Measurements from ENCODE around the gene PSME2. TPM values are rescaled to one million over a fixed set of nuclear protein-coding genes. Genes with fewer than 3 reads are reported as not detected.
A peak's percentile ranks its signal among the peaks of the same experiment; 100 is the strongest.

PSME2 gene
- total and polyA plus RNA-seq, 2 of the 13 experiments (the other 11 are each of a cell fraction or from before 2014, with no cell fraction given), result 332 to 716 TPM

DNA sequence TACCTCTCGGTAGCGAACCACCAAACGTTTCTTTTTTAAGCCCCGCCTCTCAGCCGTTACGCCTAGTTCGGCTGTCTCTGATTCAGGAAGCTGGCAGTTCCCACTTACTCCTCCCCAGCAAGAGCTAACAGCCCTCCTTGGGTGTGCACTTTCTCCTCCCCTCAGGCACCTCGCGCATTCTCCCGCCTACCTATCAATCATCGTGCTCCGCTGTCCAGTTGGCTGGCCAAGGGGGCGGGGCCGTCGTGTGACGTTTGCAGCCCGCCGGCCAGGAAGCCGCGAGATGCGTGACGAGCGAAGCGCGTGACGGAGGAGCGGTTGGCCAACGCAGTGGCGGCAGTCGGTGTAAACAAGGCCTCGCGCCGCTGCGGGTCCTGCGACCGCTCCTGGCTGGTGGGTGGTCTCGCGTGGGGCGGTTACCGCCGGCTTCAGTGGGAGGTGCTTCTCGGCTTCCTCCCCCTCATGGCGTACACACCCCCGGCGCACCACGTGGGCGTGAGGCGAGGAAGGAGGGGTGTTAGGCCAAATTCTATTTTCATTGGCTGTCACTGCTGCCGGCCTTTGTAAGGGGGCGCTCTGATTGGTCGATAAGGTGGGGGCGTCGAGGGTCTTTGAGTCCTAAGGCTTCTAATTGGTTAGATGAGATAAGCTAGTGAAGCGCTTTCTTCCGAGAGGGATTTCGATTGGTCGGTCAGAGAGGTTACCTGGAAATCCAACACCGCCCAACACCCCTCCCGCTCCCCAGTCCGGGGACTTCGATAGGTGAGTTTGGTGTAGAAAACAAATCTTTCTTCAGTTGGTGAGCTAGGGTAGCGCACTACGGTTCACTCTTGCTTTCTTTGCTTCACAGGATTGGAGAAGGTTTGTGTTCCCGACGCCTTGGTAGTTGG is 31.6 kb downstream of the PSME2 start, which contains the start of the genes DCAF11 and NRL (continued):
- peak; percentile 89 for TF ChIP-seq PHF8 (CRISPR knock-in tag; IDR thresholded peaks at IDR 0.05)
- TF ChIP-seq REXO4 (CRISPR knock-in tag; IDR thresholded peaks at IDR 0.05; ENCODE audit: borderline replicate concordance), result no peak
- TF ChIP-seq ZBTB21 (CRISPR knock-in tag; IDR thresholded peaks at IDR 0.05), result peak; percentile 99
- TF ChIP-seq ZBTB26 (CRISPR knock-in tag; IDR thresholded peaks at IDR 0.05; ENCODE audit: borderline replicate concordance), result peak; percentile 93
- TF ChIP-seq CREB1 (IDR thresholded peaks at IDR 0.05), result peak; percentile 99
- no peak for TF ChIP-seq CREB1 (CRISPR knock-in tag; IDR thresholded peaks at IDR 0.05)
- peak; percentile 97 for TF ChIP-seq YEATS2 (CRISPR knock-in tag; IDR thresholded peaks at IDR 0.05; ENCODE audit: borderline replicate concordance)
- peak; percentile 98 for TF ChIP-seq HIVEP1 (CRISPR knock-in tag; IDR thresholded peaks at IDR 0.05)
- no peak for TF ChIP-seq TCF7 (IDR thresholded peaks at IDR 0.05; ENCODE audit: low read depth)
- TF ChIP-seq U2AF1 (optimal IDR thresholded peaks at IDR 0.05; ENCODE audit: low read depth, low read length), result peak; percentile 64
- TF ChIP-seq ZNF607 (CRISPR knock-in tag; IDR thresholded peaks at IDR 0.05; ENCODE audit: borderline replicate concordance), result peak; percentile 99
- TF ChIP-seq, protein P1, sequence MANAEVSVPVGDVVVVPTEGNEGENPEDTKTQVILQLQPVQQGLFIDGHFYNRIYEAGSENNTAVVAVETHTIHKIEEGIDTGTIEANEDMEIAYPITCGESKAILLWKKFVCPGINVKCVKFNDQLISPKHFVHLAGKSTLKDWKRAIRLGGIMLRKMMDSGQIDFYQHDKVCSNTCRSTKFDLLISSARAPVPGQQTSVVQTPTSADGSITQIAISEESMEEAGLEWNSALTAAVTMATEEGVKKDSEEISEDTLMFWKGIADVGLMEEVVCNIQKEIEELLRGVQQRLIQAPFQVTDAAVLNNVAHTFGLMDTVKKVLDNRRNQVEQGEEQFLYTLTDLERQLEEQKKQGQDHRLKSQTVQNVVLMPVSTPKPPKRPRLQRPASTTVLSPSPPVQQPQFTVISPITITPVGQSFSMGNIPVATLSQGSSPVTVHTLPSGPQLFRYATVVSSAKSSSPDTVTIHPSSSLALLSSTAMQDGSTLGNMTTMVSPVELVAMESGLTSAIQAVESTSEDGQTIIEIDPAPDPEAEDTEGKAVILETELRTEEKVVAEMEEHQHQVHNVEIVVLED (CRISPR knock-in tag; IDR thresholded peaks at IDR 0.05; ENCODE audit: borderline replicate concordance), result peak; percentile 95
- TF ChIP-seq KDM2A (CRISPR knock-in tag; IDR thresholded peaks at IDR 0.05; ENCODE audit: borderline replicate concordance, low read depth), result peak; percentile 99
- peak; percentile 74; the same call in 1 of the 2 replicates for TF ChIP-seq BRCA1 (CRISPR knock-in tag; IDR thresholded peaks at IDR 0.05)
- no peak for TF ChIP-seq ATF7 (IDR thresholded peaks at IDR 0.05)
- peak; percentile 85 for TF ChIP-seq ATF7 (CRISPR knock-in tag; IDR thresholded peaks at IDR 0.05)
- no peak for TF ChIP-seq ZNF597 (CRISPR knock-in tag; IDR thresholded peaks at IDR 0.05)
- TF ChIP-seq FOXK2 (IDR thresholded peaks at IDR 0.05), result peak; percentile 99
- TF ChIP-seq RAD51 (IDR thresholded peaks at IDR 0.05; ENCODE audit: borderline replicate concordance), result peak; percentile 93
- TF ChIP-seq ZNF724P (CRISPR knock-in tag; IDR thresholded peaks at IDR 0.05; ENCODE audit: borderline replicate concordance), result peak; percentile 52; the same call in 1 of the 2 replicates
- TF ChIP-seq, protein P2, sequence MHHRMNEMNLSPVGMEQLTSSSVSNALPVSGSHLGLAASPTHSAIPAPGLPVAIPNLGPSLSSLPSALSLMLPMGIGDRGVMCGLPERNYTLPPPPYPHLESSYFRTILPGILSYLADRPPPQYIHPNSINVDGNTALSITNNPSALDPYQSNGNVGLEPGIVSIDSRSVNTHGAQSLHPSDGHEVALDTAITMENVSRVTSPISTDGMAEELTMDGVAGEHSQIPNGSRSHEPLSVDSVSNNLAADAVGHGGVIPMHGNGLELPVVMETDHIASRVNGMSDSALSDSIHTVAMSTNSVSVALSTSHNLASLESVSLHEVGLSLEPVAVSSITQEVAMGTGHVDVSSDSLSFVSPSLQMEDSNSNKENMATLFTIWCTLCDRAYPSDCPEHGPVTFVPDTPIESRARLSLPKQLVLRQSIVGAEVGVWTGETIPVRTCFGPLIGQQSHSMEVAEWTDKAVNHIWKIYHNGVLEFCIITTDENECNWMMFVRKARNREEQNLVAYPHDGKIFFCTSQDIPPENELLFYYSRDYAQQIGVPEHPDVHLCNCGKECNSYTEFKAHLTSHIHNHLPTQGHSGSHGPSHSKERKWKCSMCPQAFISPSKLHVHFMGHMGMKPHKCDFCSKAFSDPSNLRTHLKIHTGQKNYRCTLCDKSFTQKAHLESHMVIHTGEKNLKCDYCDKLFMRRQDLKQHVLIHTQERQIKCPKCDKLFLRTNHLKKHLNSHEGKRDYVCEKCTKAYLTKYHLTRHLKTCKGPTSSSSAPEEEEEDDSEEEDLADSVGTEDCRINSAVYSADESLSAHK (CRISPR knock-in tag; IDR thresholded peaks at IDR 0.05; ENCODE audit: borderline replicate concordance), result peak; percentile 46; the same call in 1 of the 2 replicates
- peak; percentile 81; the same call in 1 of the 2 replicates for TF ChIP-seq SMARCC2 (IDR thresholded peaks at IDR 0.05)
- no peak for TF ChIP-seq PHF5A (CRISPR knock-in tag; IDR thresholded peaks at IDR 0.05; ENCODE audit: low read depth, unreplicated experiment)
- no peak; the same call in 1 of the 2 replicates for TF ChIP-seq CBX2 (IDR thresholded peaks at IDR 0.05; ENCODE audit: low read depth, low read length)
- no peak for TF ChIP-seq CBX2 (CRISPR knock-in tag; IDR thresholded peaks at IDR 0.05; ENCODE audit: low read depth)
